GM21576 (cell line): ENCODE results near the gene SHQ1.
A peak's percentile ranks its signal among the peaks of the same experiment; 100 is the strongest.
"Not testable (repeated sequence)": the region's sequence is repeated elsewhere in the genome, so short reads cannot be mapped to it uniquely, and the experiment has no call there.

Source experiments
- ATAC-seq: cut with Tn5 transposase; IDR thresholded peaks from one replicate; pipeline ENCODE4 v1.9.1; 2021; ENCODE audit warnings: mild to moderate bottlenecking, moderate library complexity; ENCODE audit not compliant: unreplicated experiment

The SHQ1 gene

GRCh38 chr3:72803573-72803972, 44.7 kb downstream of the SHQ1 start:
- ATAC-seq = no peak

- ATAC-seq = no peak
Measured at GRCh38 chr3:72802001-72802400, 46.2 kb downstream of the SHQ1 start.

GRCh38 chr3:72800869-72801268, 47.4 kb downstream of the SHQ1 start:
- no peak for ATAC-seq

- no peak for ATAC-seq
Measured at GRCh38 chr3:72798552-72799195, 49.6 kb downstream of the SHQ1 start.

GRCh38 chr3:72797773-72798543, 50.3 kb downstream of the SHQ1 start:
- ATAC-seq = no peak

- ATAC-seq = no peak
Measured at GRCh38 chr3:72794079-72794478, 54.2 kb downstream of the SHQ1 start.

- ATAC-seq = no peak
Measured at GRCh38 chr3:72791161-72791560, 57.1 kb downstream of the SHQ1 start.

GRCh38 chr3:72789786-72790185, 58.5 kb downstream of the SHQ1 start:
- no peak for ATAC-seq

- ATAC-seq = not testable (repeated sequence)
Measured at GRCh38 chr3:72788232-72788631, 60.0 kb downstream of the SHQ1 start.

GRCh38 chr3:72786668-72787067, 61.6 kb downstream of the SHQ1 start:
- ATAC-seq = no peak

GRCh38 chr3:72784226-72784625, 64.0 kb downstream of the SHQ1 start:
- no peak for ATAC-seq

GRCh38 chr3:72782521-72782920, 65.7 kb downstream of the SHQ1 start:
- no peak for ATAC-seq

- no peak for ATAC-seq
Measured at GRCh38 chr3:72769758-72770540, 78.3 kb downstream of the SHQ1 start.

- ATAC-seq = no peak
Measured at GRCh38 chr3:72768936-72769335, 79.3 kb downstream of the SHQ1 start.

GRCh38 chr3:72768481-72768880, 79.8 kb downstream of the SHQ1 start:
- no peak for ATAC-seq

- no peak for ATAC-seq
Measured at GRCh38 chr3:72768006-72768441, 80.2 kb downstream of the SHQ1 start.

- no peak for ATAC-seq
Measured at GRCh38 chr3:72766866-72767265, 81.4 kb downstream of the SHQ1 start.

GRCh38 chr3:72763751-72764440, 84.3 kb downstream of the SHQ1 start:
- ATAC-seq = no peak

GRCh38 chr3:72761410-72761809, 86.8 kb downstream of the SHQ1 start:
- ATAC-seq = no peak

GRCh38 chr3:72760225-72760624, 88.0 kb downstream of the SHQ1 start:
- no peak for ATAC-seq

- ATAC-seq = peak; percentile 100
Measured at GRCh38 chr3:72756900-72757299, 91.3 kb downstream of the SHQ1 start.
